Left lobe of liver (tissue), 2 donors: Measurements from ENCODE around the gene NNT. TPM values are rescaled to one million over a fixed set of nuclear protein-coding genes. Genes with fewer than 3 reads are reported as not detected.
"Not testable (repeated sequence)": the region's sequence is repeated elsewhere in the genome, so short reads cannot be mapped to it uniquely, and the experiment has no call there.

ENCODE experiments used
- ATAC-seq: fragments of 200-7000 bp; cut with Tn5 transposase; one replicate; pipeline ENCODE4 v1.9.1; 2020; ENCODE audit warnings: mild to moderate bottlenecking, moderate library complexity
- DNase-seq: peaks from one replicate; pipeline ENCODE4 v3.0.0-alpha.2; 2020; ENCODE audit warnings: low spot score
- total RNA-seq: library from RNA; stranded (reverse); gene quantifications from one replicate; pipeline ENCODE4 v1.2.1, GENCODE V29; 2021
- donor health status: DM: no; HTN: no; CAD: no; lungs with moderate emphysema.
- donor health status: DM: no; HTN: yes; CAD: no.

Gene NNT
- total RNA-seq = 190 TPM

GRCh38 chr5:43602461-43603343 lies at the start of gene NNT:
TSS of gene NNT (plus strand) at chr5:43603180. CDS start at chr5:43609196, 6,016 bp downstream.
- DNase-seq (peak; percentile 83), ATAC-seq (peak; percentile 78)

DNA sequence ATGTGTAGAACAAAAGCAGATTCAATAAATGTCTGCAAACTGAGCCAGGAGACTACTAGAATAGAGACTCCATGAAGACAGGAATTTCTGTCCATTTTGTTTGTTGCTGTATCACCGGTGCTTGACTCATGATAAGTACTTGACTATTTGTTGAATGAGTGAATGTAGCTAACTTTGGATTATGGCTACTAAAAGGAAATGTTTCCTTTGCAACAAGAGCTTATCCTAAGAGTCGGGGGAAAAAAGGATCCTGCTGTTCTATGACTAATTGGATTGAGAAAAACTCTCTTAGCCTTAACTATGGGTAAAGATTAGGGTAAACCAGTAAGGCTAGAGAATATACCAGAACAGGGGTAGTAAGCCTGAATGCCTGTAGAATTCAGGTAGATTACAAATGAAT lies 49.6 kb upstream of the NNT start:
- ATAC-seq (no peak), DNase-seq (no peak)

DNA sequence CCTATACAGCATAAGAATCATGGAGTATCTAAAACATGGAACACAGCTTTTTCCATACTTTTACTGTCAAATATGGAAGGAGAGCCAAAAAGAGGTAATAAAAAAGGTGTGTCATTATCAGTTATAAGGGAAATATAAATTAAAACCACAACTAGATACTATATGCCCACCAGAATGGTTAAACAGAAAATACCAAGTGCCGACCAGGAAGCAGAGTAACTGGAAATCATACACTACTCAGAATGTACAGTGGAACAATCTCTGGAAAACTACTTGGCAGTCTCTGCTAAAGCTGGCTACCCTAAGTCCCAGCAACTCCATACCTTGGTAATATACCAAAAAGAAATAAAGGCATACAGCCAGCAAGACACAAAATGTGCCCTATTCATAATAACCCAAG lies 48.5 kb upstream of the NNT start:
- ATAC-seq (no peak), DNase-seq (no peak)

- DNase-seq (peak; percentile 75), ATAC-seq (peak; percentile 59)
Observed at GRCh38 chr5:43555895-43556606, 46.9 kb upstream of the NNT start.

DNA sequence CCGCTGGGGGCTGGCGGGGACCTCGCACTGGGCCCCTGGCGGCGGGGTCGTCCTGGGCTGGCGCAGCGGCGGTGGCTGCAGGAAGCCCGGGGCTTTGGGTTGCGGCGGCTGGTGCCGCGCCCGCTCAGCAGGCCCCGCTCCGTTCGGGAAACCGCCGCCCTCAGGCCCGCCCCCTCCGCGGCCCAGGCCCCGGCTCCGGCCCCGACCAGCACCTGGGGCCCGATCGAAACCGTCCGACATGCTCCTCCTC lies 46.4 kb upstream of the NNT start:
- not testable (repeated sequence) for DNase-seq
- peak; percentile 94 for ATAC-seq

DNA sequence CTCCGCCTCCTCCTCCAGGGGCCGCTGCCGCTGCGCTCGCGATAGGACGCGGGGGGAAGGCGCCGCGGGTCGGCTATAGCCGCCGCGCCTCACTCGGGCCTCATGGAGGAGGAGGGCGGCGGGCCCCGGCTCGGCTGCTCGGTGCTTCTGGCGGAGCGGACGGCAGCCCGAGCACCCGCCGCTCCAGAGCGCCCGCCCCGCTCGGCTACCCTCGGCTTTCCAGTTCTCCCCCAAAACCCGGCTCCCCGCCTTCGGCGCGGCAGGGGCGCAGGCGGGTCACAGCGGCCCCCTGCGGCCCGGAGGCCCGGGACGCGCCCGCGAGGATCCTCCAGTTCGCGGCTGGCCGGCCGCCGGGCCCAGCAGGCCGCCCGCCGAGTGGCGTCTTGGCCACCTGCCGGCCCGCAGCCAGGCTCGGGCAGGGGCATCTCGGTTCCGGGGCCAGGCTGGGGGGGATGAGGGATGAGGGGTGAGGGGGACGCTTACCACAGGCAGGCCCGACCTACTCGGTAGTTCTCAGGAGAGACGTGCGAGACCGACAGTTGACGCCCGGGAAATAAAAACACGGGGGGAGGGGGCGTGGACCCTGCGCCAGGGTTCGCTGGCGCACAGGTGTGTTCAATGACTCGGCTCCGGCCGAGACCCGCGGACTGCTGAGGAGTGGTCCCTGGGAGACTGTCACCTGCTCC lies 46.0 kb upstream of the NNT start, which contains the start of gene PAIP1:
PAIP1 (minus strand) TSS at position 221 of the 686 bp plus-strand sequence. CDS start 231 bp downstream, outside the sequence.
- DNase-seq (peak; percentile 91), ATAC-seq (peak; percentile 90)

GRCh38 chr5:43560128-43560527 lies 42.9 kb upstream of the NNT start:
- no peak for ATAC-seq
- no peak for DNase-seq

DNA sequence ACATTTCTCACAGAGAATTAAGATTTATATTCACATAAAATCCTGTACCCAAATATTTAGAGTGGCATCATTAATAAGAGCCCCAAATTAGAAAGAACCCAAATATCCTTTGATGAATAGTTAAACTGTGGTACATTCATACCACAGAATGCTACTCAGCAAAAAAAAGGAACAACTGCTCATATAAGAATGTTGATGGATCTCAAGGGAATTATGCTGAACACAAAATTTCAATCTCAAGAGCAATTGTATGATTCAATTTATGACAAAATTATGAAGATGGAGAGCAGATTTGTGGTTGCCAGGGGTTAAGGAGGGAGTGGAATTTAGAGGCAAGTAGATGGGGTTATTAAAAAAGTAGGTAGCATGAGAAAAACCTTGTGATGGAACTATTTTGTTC lies 41.6 kb upstream of the NNT start:
- ATAC-seq (no peak), DNase-seq (no peak)

DNA sequence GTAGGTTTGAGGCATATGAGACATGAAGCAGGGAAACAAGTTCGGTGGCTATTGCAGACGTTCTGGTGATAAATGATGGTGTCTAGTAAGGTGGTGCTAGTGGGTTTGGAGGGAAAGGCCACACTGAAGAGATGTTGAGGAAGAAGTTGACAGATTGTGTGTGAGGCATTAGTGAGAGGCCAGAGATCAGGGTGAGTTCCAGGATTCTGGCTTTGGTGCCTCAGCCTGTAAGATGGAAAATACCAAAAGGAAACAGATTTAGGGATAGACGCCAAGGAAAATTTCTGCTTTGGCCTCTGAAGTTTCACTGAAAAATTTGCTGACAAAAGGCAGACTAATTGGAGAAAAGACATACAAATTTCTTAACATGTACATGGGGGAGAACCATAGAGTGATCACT lies 39.7 kb upstream of the NNT start:
- no peak for ATAC-seq

GRCh38 chr5:43564289-43564850 lies 38.6 kb upstream of the NNT start:
- ATAC-seq (no peak), DNase-seq (no peak)

More for the DNA sequence above, 39.7 kb upstream of the NNT start:
- no peak for DNase-seq

GRCh38 chr5:43565043-43565442 lies 37.9 kb upstream of the NNT start:
- ATAC-seq (no peak), DNase-seq (no peak)

DNA sequence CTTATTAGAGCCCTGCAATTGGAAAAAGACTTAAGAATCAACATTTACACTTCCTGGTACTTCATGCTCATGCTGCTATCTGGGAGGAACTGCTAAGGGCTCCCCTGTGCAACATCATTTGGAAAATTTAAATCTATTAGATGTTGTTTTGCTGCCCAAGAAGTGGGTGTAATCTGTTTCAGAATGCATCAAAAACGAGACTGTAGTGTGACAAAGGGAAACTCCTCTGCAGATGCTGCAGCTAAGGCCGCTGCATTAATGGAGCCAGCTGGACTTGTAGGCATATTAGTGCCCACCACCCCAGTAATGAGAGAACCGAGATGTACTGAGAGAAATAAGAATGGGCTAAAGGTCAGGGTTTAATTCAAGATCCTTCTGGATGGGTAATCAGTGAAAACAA lies 35.0 kb upstream of the NNT start:
- ATAC-seq (no peak), DNase-seq (no peak)

DNA sequence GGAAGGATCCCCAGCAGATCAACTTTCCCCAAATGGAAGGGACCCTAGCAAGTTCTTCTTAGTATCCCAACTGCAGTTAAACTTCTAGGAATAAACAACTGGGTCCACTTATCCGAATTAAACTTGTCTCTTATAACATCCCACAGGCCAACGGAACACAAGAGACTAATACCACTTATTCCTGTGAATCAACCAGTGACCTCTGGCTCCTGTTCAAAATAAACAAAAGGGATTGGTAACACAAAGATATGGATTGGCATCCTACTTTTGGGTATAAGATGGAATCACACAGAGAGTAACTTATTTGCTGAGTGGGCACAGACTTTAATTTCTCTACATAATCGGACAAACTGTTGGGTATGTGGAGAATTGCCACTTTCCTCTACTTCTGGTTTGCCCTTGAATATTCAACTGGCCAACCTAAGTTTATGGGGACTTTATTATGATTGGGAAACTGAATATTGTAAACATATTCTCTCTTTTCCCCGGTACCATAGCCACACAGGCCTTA lies 33.7 kb upstream of the NNT start:
- ATAC-seq (peak; percentile 78), DNase-seq (no peak)

DNA sequence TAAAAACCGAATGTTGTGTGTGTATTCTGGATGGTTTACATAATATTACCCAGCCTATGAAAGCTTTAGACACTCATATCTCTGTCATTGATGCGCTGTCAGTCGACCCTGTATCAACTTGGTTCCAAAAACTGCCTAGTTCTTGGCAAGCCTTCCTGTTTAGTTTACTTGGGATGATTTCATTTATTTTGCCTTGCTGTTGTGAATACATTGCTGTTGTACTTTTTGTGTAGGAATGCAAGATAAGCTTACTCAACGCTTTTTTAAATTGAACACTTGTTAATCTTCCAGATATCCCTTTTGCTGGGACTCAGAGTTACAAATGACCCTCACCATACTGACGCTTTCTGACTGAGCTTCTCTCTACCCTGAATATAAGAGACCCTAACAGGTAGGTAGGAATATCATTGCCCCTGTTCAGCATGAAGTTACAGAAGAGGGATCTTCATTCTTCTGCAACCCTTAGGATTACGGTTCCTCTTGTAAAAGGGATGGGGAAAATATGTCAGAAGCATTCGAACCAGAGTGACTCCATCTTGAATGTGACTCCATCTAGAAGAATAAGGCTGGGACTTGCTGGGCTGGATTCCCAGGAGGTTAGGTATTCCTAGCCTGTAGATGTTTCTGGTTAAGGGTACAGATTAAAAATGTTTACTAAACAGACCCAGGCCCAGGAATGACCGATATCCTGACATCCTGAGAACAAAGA lies 32.4 kb upstream of the NNT start:
- no peak for ATAC-seq

DNA sequence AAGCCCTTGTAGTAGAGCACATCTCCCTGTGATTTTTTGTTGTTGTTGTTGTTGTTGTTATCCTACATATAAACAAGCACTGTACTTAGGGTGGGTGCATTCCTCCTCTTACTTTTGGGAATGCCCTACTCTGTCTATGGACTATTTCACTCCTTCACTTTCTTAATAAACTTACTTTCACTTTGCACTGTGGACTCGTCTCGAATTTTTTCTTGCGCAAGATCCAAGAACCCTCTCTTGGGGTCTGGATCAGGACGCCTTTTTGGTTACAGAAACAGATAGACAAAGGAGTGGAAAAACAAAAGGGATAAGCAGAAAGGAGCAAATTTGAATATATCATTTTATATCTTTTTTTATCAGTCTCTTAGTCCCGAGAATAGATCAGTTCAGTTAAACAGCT lies 31.7 kb upstream of the NNT start:
- DNase-seq = no peak
- ATAC-seq = no peak

More for the DNA sequence above, 32.4 kb upstream of the NNT start:
- no peak for DNase-seq

DNA sequence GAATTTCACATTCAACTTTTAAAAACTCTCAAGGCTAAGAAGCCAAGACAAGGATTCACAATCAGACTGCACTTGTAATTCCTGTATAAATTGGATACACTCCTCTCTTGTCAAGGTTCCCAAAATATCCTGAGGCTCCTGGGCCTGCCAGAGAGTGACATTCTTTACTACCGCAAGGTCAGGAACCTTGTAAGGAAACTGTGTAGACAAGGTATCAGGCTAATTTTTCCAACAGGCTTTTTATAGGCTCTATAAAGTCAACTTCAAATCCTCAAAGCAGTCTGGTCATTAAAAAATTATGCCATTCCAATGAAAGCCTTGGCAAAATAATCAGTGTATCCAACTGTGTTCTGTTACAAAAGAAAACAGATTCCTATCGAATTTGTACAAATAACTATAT lies 30.6 kb upstream of the NNT start:
- ATAC-seq (no peak), DNase-seq (no peak)

- DNase-seq (no peak), ATAC-seq (no peak)
Observed at GRCh38 chr5:43573058-43573457, 29.9 kb upstream of the NNT start.

DNA sequence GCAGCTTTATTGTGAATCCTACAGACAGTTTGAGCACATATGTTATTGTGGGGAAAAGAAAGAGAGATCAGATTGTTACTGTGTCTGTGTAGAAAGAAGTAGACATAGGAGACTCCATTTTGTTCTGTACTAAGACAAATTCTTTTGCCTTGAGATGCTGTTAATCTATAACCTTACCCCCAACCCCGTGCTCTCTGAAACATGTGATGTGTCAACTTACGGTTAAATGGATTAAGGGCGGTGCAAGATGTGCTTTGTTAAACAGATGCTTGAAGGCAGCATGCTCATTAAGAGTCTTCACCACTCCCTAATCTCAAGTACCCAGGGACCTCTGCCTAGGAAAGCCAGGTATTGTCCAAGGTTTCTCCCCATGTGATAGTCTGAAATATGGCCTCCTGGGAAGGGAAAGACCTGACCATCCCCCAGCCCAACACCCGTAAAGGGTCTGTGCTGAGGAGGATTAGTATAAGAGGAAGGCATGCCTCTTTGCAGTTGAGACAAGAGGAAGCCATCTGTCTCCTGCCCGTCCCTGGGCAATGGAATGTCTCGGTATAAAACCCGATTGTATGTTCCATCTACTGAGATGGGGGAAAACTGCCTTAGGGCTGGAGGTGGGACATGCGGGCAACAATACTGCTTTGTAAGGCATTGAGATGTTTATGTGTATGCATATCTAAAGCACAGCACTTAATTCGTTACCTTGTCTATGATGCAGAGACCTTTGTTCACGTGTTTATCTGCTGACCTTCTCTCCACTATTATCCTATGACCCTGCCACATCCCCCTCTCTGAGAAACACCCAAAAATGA lies 22.4 kb upstream of the NNT start:
- not testable (repeated sequence) for ATAC-seq, DNase-seq

DNA sequence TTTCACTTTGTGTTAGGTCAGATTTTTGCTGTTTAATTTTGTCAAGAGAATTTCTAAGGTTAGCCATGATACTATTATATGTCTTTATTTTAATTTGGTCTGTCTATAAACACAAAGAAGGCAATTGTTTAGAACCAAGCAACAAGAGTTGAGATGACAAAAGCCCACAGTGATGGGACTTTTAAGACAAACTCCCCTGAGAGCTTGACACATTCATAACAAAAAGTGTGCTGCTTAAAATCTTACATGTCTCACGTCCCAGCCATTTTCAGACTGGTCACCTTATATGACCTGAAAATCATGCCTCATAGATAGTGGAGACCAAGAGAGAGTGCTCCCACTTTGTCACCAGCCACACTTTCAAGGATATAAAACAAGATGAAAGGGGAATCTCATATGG lies 21.6 kb upstream of the NNT start:
- no peak for DNase-seq
- ATAC-seq = no peak
